Hepatocyte (in vitro differentiated cells): Measurements from ENCODE around the gene RPH3AL.

Source experiments
- CTCF ChIP-seq: fragments of 200-600 bp; sonication (generic); IDR thresholded peaks from 2 replicates; pipeline ENCODE4 v1.5.1; 2016; ENCODE audit warnings: antibody characterized with exemption, mild to moderate bottlenecking; ENCODE audit not compliant: poor library complexity
- EZH2 ChIP-seq: fragments of 200-600 bp; sonication (generic); IDR thresholded peaks from 2 replicates; pipeline ENCODE4 v1.6.1; 2016; ENCODE audit warnings: antibody characterized with exemption, mild to moderate bottlenecking, borderline replicate concordance
- EZH2phosphoT487 ChIP-seq: fragments of 200-600 bp; sonication (generic); IDR thresholded peaks from one replicate; pipeline ENCODE4 v1.6.1; 2018; ENCODE audit warnings: antibody characterized with exemption, mild to moderate bottlenecking, low read depth, moderate library complexity; ENCODE audit not compliant: unreplicated experiment, severe bottlenecking

- TF ChIP-seq EZH2 (no peak), CTCF (no peak), EZH2phosphoT487 (no peak)
These were observed 105.7 kb downstream of the RPH3AL start for GRCh38 chr17:246851-247421.
